Testis (tissue), 2 donors: Measurements from ENCODE around the gene ARHGEF37.

ENCODE experiments used
- CTCF ChIP-seq, 3 experiments: fragments of 450-650 bp in 2 of 3; fragments of 200-600 bp in 1 of 3; sonication (generic) in 1 of 3; IDR thresholded peaks; one replicate each; pipeline ENCODE4 v1.5.1; 2016 to 2019; ENCODE audit warnings: antibody characterized with exemption in 3 of 3, mild to moderate bottlenecking in 2 of 3, moderate library complexity in 1 of 3
- POLR2A ChIP-seq: fragments of 450-650 bp; IDR thresholded peaks from one replicate; pipeline ENCODE4 v1.6.1; 2017; ENCODE audit warnings: antibody characterized with exemption, mild to moderate bottlenecking, moderate library complexity

GRCh38 chr5:149641600-149641999 is 60.3 kb downstream of the ARHGEF37 start:
- TF ChIP-seq POLR2A (no peak), CTCF (IDR thresholded peaks at IDR 0.05) (no peak)
